Caco-2 (cell line): ENCODE data around the gene RACK1. TPM values are rescaled to one million over a fixed set of nuclear protein-coding genes. Genes with fewer than 3 reads are reported as not detected.

Source experiments
- BruUV-seq: library from RNA; stranded (reverse); fragments of 400-500 nt; replicated peaks from 2 replicates; lab custom pipeline; 2021; lab: Mats Ljungman, UMichigan
- CTCF ChIA-PET: fragments of 300-600 bp; sonication (Branson Sonifier 250); formaldehyde crosslinking; loops from one replicate; lab custom pipeline; 2022; ENCODE audit warnings: antibody characterized with exemption; lab: Charles Lee
- POLR2A ChIA-PET: fragments of 300-600 bp; sonication (Branson Sonifier 250); formaldehyde crosslinking; loops from one replicate; lab custom pipeline; 2022; ENCODE audit warnings: antibody characterized with exemption; lab: Charles Lee
- DNase-seq, 2 experiments: peaks; one replicate each; pipeline versions ENCODE4 v3.0.0 to v3.0.0-alpha.2; 2020 to 2022
- H3K27me3 ChIP-seq: replicated peaks from 2 replicates; pipeline ENCODE4 v1.6.0; 2011; ENCODE audit warnings: low read length; ENCODE audit not compliant: control insufficient read depth, insufficient read depth
- H3K36me3 ChIP-seq: 2 replicates; pipeline ENCODE4 v1.5.1; 2011; ENCODE audit warnings: low read length; ENCODE audit not compliant: control insufficient read depth, insufficient read depth
- H3K4me1 ChIP-seq: fragments of 250-450 bp; sonication (Bioruptor Pico); 2 replicates; pipeline ENCODE4 v1.5.1; 2020; ENCODE audit warnings: mild to moderate bottlenecking
- H3K4me3 ChIP-seq: 2 replicates; pipeline ENCODE4 v1.5.1; 2011; ENCODE audit warnings: low read depth, mild to moderate bottlenecking, control low read depth, low read length
- H3K9me3 ChIP-seq: fragments of 250-450 bp; sonication (Bioruptor Pico); 2 replicates; pipeline ENCODE4 v1.5.1; 2020; ENCODE audit warnings: mild to moderate bottlenecking, moderate library complexity
- H3K27ac Mint-ChIP-seq: one replicate; pipeline ENCODE4 v1.8.0; 2022; ENCODE audit warnings: mixed read lengths; ENCODE audit not compliant: unreplicated experiment
- H3K27me3 Mint-ChIP-seq: one replicate; pipeline ENCODE4 v1.8.0; 2022; ENCODE audit warnings: mixed read lengths; ENCODE audit not compliant: insufficient read depth, unreplicated experiment
- H3K36me3 Mint-ChIP-seq: one replicate; pipeline ENCODE4 v1.8.0; 2022; ENCODE audit warnings: mild to moderate bottlenecking, mixed read lengths; ENCODE audit not compliant: insufficient read depth, unreplicated experiment
- H3K4me1 Mint-ChIP-seq: one replicate; pipeline ENCODE4 v1.8.0; 2022; ENCODE audit warnings: low read depth, mixed read lengths; ENCODE audit not compliant: unreplicated experiment
- H3K4me3 Mint-ChIP-seq: one replicate; pipeline ENCODE4 v1.8.0; 2022; ENCODE audit warnings: mild to moderate bottlenecking, moderate library complexity, mixed read lengths; ENCODE audit not compliant: unreplicated experiment
- H3K9me3 Mint-ChIP-seq: one replicate; pipeline ENCODE4 v1.8.0; 2022; ENCODE audit warnings: mixed read lengths; ENCODE audit not compliant: unreplicated experiment
- CTCF ChIP-seq, 2 experiments: fragments of 200-600 bp in 1 of 2; IDR thresholded peaks; 1 replicate in 1 of 2; 2 replicates in 1 of 2; pipeline versions ENCODE4 v1.5.1 to v1.8.0; 2011 to 2022; ENCODE audit warnings: antibody characterized with exemption in 1 of 2, control low read depth in 1 of 2, inconsistent platforms in 1 of 2, low read depth in 1 of 2, low read length in 1 of 2, mild to moderate bottlenecking in 1 of 2, moderate library complexity in 1 of 2; ENCODE audit not compliant: insufficient read depth in 1 of 2, severe bottlenecking in 1 of 2, unreplicated experiment in 1 of 2
- intact Hi-C: fragments of 100-400 bp; cut with micrococcal nuclease; formaldehyde crosslinking; loops from one replicate; pipeline ENCODE4 v1.10.0; 2022; ENCODE audit not compliant: unreplicated experiment
- total RNA-seq: library from RNA; stranded (reverse); gene quantifications from 2 replicates; pipeline ENCODE4 v1.2.3, GENCODE V29; 2022

Gene RACK1
- total RNA-seq, 1 experiment from 2014 or later, result 2,098 TPM

- no peaks in the 10 kb centered on the region for H3K36me3 ChIP-seq
- no peaks in the 10 kb centered on the region for H3K27me3 ChIP-seq
- no peaks in the 10 kb centered on the region for H3K4me1 ChIP-seq
- ChIA-PET CTCF (interaction anchor here (0.6 to 1.6 kb wide), 2 partner anchors 12 to 39 kb away, joined by 3 to 11 read pairs; no protein-coding TSS in a partner anchor), POLR2A (interaction anchor here (0.5 to 1.0 kb wide), 11 partner anchors 12 to 932 kb away, joined by 3 to 15 read pairs (median 4); partner anchors contain the start of genes MGAT1 and RACK1)
- H3K9me3 Mint-ChIP-seq, result no peaks in the 10 kb centered on the region
- BruUV-seq, result no TSS peak
- DNase-seq, result peak; percentile 99
- peaks cover 38% of the 10 kb centered on the region for H3K36me3 Mint-ChIP-seq
- TF ChIP-seq CTCF (IDR thresholded peaks at IDR 0.05; ENCODE audit: insufficient read depth in 1 of 2, low read depth in 1 of 2, low read length in 1 of 2, severe bottlenecking in 1 of 2, unreplicated experiment in 1 of 2), result peak in 1 of 2 experiments; percentile 5
- peak within 1 kb of the TSS; percentile 93 for H3K4me3 ChIP-seq
- intact Hi-C loops, result loop anchor here (1.0 kb wide), 5 partner anchors 12 to 39 kb away; partner anchors contain the start of gene TRIM52
- H3K4me3 Mint-ChIP-seq, result peak within 1 kb of the TSS; percentile 86
- no peaks in the 10 kb centered on the region for H3K9me3 ChIP-seq
- H3K27ac Mint-ChIP-seq, result peak within 1 kb of the TSS; percentile 99
- peaks cover 35% of the 10 kb centered on the region for H3K4me1 Mint-ChIP-seq
- H3K27me3 Mint-ChIP-seq, result peaks cover 6% of the 10 kb centered on the region
Measured at GRCh38 chr5:181223058-181223728, 20.5 kb downstream of the RACK1 start, which contains the start of gene TRIM41. Gene TRIM41, plus strand, starts transcription at chr5:181223281. Its CDS starts 719 bp downstream, at chr5:181224000.

- peak overlapping the region; percentile 93 for H3K4me3 ChIP-seq
- intact Hi-C loops, result loop anchor here (1.0 kb wide), 6 partner anchors 13 to 39 kb away; partner anchors contain the start of gene TRIM52
- no peak for DNase-seq
- no peaks in the 10 kb centered on the region for H3K4me1 ChIP-seq
- TF ChIP-seq CTCF (IDR thresholded peaks at IDR 0.05; ENCODE audit: insufficient read depth in 1 of 2, low read depth in 1 of 2, low read length in 1 of 2, severe bottlenecking in 1 of 2, unreplicated experiment in 1 of 2), result no peak
- Mint-ChIP-seq H3K9me3 (no peaks in the 10 kb centered on the region), H3K4me3 (peak overlapping the region; percentile 86), H3K36me3 (peaks cover 43% of the 10 kb centered on the region), H3K4me1 (peaks cover 41% of the 10 kb centered on the region), H3K27ac (peak overlapping the region; percentile 99), H3K27me3 (peaks cover 8% of the 10 kb centered on the region)
- no peaks in the 10 kb centered on the region for H3K36me3 ChIP-seq
- CTCF ChIA-PET, result interaction anchor here (0.6 kb wide), 2 partner anchors 12 to 31 kb away, joined by 3 to 8 read pairs; no protein-coding TSS in a partner anchor
- BruUV-seq, result no TSS peak
- POLR2A ChIA-PET, result interaction anchor here (1.0 kb wide), 1 partner anchor 38 kb away, joined by 3 read pairs; no protein-coding TSS in a partner anchor
- H3K27me3 ChIP-seq, result no peaks in the 10 kb centered on the region
- H3K9me3 ChIP-seq, result no peaks in the 10 kb centered on the region
Measured at GRCh38 chr5:181222630-181223057, 21.1 kb downstream of the RACK1 start.
